Vagina (tissue), 2 donors: ENCODE measurements around the gene CADPS2.

Experiments
- POLR2AphosphoS5 ChIP-seq, 2 donors: sonication (generic); formaldehyde crosslinking; IDR thresholded peaks; one replicate each; pipeline ENCODE4 v1.9.0; 2017; ENCODE audit warnings: antibody characterized with exemption in 2 of 2, mild to moderate bottlenecking in 2 of 2, low read depth in 1 of 2; ENCODE audit not compliant: insufficient read depth in 1 of 2
- TF ChIP-seq, protein P1 (sequence below), 3 experiments: fragments of 450-650 bp in 2 of 3; fragments of 200-600 bp in 1 of 3; sonication (generic) in 1 of 3; IDR thresholded peaks; one replicate each; pipeline ENCODE4 v1.5.1; 2017 to 2019; ENCODE audit warnings: antibody characterized with exemption in 3 of 3, mild to moderate bottlenecking in 2 of 3, moderate library complexity in 2 of 3

DNA sequence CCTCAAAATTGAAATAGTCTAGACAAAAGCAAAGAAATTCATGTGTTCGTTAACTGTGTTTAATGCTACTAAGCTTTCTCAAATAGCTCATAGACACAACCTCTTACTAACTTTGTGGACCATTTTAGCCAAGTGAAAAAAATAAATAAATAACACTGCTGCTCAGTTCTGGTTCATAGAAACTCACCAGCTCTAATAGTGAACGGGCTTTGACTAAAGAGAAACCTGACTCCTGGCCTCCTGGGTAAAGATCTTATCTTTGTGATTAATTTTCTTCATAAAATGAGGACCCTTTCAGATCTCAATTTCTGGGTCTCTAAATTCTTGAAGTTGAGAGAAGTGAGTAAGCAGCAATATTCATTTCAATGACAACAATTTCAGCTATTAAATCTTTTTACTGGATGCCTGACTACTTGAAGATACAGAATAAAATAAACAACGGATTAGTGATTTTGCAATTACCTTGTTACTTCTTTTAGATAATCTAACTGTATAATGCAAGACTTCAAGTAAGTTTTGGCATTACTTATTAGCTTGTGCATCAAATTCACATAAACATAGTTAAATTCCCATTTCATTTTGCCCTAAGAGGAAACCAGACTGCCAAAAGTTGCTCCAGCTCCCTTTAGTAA, 3.1 kb downstream of the CADPS2 start:
- TF ChIP-seq, protein P1, sequence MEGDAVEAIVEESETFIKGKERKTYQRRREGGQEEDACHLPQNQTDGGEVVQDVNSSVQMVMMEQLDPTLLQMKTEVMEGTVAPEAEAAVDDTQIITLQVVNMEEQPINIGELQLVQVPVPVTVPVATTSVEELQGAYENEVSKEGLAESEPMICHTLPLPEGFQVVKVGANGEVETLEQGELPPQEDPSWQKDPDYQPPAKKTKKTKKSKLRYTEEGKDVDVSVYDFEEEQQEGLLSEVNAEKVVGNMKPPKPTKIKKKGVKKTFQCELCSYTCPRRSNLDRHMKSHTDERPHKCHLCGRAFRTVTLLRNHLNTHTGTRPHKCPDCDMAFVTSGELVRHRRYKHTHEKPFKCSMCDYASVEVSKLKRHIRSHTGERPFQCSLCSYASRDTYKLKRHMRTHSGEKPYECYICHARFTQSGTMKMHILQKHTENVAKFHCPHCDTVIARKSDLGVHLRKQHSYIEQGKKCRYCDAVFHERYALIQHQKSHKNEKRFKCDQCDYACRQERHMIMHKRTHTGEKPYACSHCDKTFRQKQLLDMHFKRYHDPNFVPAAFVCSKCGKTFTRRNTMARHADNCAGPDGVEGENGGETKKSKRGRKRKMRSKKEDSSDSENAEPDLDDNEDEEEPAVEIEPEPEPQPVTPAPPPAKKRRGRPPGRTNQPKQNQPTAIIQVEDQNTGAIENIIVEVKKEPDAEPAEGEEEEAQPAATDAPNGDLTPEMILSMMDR (IDR thresholded peaks at IDR 0.05): no peak
- TF ChIP-seq POLR2AphosphoS5 (IDR thresholded peaks at IDR 0.05; ENCODE audit: insufficient read depth in 1 of 2, low read depth in 1 of 2): no peak
